PFSK-1 (cell line): ENCODE data around the gene ITIH5.

Experiments
- FOXP2 ChIP-seq: optimal IDR thresholded peaks from 2 replicates; pipeline ENCODE3; 2011; ENCODE audit warnings: borderline replicate concordance, control low read depth, inconsistent platforms; ENCODE audit not compliant: insufficient read depth; ENCODE audit errors: extremely low read length, extremely low read depth
- POLR2AphosphoS5 ChIP-seq: IDR thresholded peaks from 2 replicates; pipeline ENCODE4 v1.6.1; 2012; ENCODE audit warnings: low read depth, mild to moderate bottlenecking, control low read depth, low read length, moderate library complexity
- SIN3A ChIP-seq: IDR thresholded peaks from 2 replicates; pipeline ENCODE4 v1.6.1; 2012; ENCODE audit warnings: mild to moderate bottlenecking, low read length, moderate library complexity, borderline replicate concordance; ENCODE audit not compliant: insufficient read depth
- TAF1 ChIP-seq: IDR thresholded peaks from 2 replicates; pipeline ENCODE4 v1.6.1; 2012; ENCODE audit warnings: low read length, control low read depth, borderline replicate concordance; ENCODE audit not compliant: insufficient read depth
- TF ChIP-seq, protein P1 (sequence below), 2 experiments: IDR thresholded peaks; 2 replicates each; pipeline versions ENCODE4 v1.6.1 to v1.8.0; 2011 to 2012; ENCODE audit warnings: low read depth in 2 of 2, low read length in 2 of 2, control low read depth in 1 of 2, inconsistent platforms in 1 of 2, mild to moderate bottlenecking in 1 of 2, moderate library complexity in 1 of 2; ENCODE audit not compliant: insufficient read depth in 1 of 2

GRCh38 chr10:7580520-7580919 is 86.2 kb downstream of the ITIH5 start:
- TF ChIP-seq POLR2AphosphoS5 (no peak), TAF1 (no peak), SIN3A (no peak), FOXP2 (no peak)
- TF ChIP-seq, protein P1, sequence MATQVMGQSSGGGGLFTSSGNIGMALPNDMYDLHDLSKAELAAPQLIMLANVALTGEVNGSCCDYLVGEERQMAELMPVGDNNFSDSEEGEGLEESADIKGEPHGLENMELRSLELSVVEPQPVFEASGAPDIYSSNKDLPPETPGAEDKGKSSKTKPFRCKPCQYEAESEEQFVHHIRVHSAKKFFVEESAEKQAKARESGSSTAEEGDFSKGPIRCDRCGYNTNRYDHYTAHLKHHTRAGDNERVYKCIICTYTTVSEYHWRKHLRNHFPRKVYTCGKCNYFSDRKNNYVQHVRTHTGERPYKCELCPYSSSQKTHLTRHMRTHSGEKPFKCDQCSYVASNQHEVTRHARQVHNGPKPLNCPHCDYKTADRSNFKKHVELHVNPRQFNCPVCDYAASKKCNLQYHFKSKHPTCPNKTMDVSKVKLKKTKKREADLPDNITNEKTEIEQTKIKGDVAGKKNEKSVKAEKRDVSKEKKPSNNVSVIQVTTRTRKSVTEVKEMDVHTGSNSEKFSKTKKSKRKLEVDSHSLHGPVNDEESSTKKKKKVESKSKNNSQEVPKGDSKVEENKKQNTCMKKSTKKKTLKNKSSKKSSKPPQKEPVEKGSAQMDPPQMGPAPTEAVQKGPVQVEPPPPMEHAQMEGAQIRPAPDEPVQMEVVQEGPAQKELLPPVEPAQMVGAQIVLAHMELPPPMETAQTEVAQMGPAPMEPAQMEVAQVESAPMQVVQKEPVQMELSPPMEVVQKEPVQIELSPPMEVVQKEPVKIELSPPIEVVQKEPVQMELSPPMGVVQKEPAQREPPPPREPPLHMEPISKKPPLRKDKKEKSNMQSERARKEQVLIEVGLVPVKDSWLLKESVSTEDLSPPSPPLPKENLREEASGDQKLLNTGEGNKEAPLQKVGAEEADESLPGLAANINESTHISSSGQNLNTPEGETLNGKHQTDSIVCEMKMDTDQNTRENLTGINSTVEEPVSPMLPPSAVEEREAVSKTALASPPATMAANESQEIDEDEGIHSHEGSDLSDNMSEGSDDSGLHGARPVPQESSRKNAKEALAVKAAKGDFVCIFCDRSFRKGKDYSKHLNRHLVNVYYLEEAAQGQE (IDR thresholded peaks at IDR 0.05; ENCODE audit: insufficient read depth in 1 of 2, low read depth in 2 of 2, low read length in 2 of 2), result no peak
